Rectal smooth muscle tissue (tissue), 1 donor: Measurements from ENCODE around the gene STRN3.
"Not testable (repeated sequence)": the region's sequence is repeated elsewhere in the genome, so short reads cannot be mapped to it uniquely, and the experiment has no call there.

Source experiments
- H3K27ac ChIP-seq: one replicate; pipeline ENCODE4 v1.7.0; 2013; ENCODE audit warnings: low read depth, low read length, inconsistent platforms
- H3K27me3 ChIP-seq: one replicate; pipeline ENCODE4 v1.7.0; 2013; ENCODE audit warnings: low read length; ENCODE audit not compliant: control insufficient read depth, insufficient read depth
- H3K36me3 ChIP-seq: one replicate; pipeline ENCODE4 v1.7.0; 2013; ENCODE audit warnings: low read length; ENCODE audit not compliant: control insufficient read depth, insufficient read depth
- H3K4me1 ChIP-seq: one replicate; pipeline ENCODE4 v1.7.0; 2013; ENCODE audit warnings: low read length; ENCODE audit not compliant: control insufficient read depth, insufficient read depth
- H3K4me3 ChIP-seq: one replicate; pipeline ENCODE4 v1.7.0; 2013; ENCODE audit warnings: low read length
- H3K9ac ChIP-seq: one replicate; pipeline ENCODE4 v1.7.0; 2013; ENCODE audit warnings: low read length

Gene STRN3

DNA sequence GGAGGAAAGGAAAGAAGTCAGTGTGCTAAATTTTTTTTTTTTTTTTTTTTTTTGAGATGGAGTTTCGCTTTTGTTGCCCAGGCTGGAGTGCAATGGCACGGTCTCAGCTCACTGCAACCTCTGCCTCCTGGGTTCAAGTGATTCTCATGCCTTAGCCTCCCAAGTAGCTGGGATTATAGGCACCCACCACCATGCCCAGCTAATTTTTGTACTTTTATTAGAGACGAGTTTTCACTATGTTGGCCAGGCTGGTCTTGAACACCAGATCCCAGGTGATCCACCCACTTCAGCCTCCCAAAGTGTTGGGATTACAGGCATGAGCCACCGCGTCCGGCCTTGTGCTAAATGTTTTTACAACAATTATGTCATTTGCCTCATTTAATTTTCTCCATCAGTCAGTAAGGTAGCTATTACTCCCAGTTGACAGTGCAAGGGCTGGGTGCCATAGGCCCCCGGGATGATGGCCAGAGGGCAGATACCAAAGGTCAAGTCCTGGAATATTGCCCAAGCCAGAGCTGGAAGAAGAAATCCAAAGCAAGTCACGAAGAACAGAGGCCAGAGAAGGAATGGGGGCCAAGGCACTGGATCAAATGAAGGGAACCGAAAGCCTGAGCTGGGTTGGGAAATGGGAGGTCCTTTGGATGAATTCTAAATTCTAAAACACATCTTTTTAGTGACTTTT lies 26.9 kb upstream of the STRN3 start:
- not testable (repeated sequence) for H3K9ac ChIP-seq, H3K4me3 ChIP-seq, H3K27me3 ChIP-seq, H3K36me3 ChIP-seq, H3K4me1 ChIP-seq, H3K27ac ChIP-seq

DNA sequence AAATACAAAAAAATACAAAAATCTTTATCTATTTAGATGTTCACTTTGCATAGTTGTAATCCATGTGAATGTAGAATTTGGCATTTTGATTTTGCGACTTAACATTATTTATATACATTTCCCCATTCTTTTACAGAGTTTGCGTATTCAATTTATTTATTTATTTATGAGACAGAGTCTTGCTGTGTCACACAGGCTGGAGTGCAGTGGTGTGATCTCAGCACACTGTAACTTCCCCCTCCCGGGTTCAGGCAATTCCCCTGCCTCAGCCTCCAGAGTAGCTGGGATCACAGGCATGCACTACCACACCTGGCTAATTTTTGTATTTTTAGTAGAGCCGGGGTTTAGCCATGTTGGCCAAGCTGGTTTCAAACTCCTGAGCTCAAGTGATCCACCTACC lies 25.3 kb upstream of the STRN3 start:
- Histone ChIP-seq H3K4me1 (peaks cover 3% of the 10 kb centered on the region), H3K27me3 (no peaks in the 10 kb centered on the region), H3K4me3 (no peak overlapping the region), H3K36me3 (no peaks in the 10 kb centered on the region), H3K27ac (no peak overlapping the region), H3K9ac (no peak overlapping the region)

DNA sequence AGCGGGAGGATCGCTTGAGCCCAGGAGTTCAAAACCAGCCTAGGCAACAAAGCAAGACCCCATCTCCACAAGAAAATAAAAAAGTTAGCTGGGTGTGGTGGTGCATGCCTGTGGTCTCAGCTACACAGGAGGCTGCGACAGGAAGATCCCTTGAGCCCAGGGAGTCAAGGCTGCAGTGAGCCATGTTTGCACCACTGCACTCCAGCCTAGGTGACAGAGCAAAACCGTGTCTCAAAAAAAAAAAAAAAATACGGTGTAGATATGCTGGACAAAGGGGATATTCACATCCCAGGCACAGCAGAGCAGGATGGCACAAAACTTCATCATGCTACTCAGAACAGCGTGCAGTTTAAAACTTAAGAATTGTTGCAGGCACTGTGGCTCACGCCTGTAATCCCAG lies 24.8 kb upstream of the STRN3 start:
- Histone ChIP-seq H3K27me3 (no peaks in the 10 kb centered on the region), H3K36me3 (no peaks in the 10 kb centered on the region), H3K9ac (no peak overlapping the region), H3K27ac (no peak overlapping the region), H3K4me3 (no peak overlapping the region), H3K4me1 (peaks cover 3% of the 10 kb centered on the region)

DNA sequence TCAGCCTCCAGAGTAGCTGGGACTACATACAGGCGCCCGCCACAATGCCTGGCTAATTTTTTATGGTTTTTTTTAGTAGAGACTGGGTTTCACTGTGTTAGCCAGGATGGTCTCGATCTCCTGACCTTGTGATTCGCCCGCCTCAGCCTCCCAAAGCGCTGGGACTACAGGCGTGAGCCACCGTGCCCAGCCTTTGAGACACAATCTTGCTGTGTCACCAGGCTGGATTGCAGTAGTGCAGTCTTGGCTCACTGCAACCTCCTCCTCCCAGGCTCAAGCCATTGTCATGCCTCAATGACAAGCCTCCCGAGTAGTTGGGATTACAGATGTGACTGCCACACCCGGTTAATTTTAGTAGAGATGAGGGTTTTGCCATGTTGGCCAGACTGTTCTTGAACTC lies 21.3 kb upstream of the STRN3 start:
- Histone ChIP-seq H3K27me3 (no peaks in the 10 kb centered on the region), H3K9ac (no peak overlapping the region), H3K4me1 (peaks cover 3% of the 10 kb centered on the region), H3K27ac (no peak overlapping the region), H3K36me3 (no peaks in the 10 kb centered on the region), H3K4me3 (no peak overlapping the region)

DNA sequence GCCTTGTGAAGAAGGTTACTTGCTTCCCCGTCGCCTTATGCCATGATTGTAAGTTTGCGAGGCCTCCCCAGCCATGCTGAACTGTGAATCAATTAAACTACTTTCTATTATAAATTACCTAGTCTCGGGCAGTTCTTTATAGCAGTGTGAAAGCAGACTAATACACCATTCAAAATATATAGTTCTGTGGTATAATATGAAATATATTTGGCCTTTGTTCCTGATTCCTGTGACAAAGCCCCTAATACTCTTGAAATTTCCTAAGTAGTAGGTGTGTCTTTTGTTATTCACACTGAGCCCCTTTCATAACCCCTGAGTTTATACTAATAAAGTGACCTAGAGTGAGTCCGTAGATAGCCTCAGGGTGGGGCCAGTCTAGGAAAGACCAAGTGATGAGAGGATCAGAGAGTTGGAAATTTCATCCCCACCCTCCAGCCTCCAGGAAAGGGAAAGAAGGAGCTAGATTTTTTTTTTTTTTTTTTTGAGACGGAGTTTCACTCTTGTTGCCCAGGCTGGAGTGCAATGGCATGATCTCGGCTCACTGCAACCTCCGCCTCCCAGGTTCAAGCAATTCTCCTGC lies 19.4 kb upstream of the STRN3 start:
- Histone ChIP-seq H3K4me1 (peaks cover 3% of the 10 kb centered on the region), H3K27ac (no peak overlapping the region), H3K36me3 (no peaks in the 10 kb centered on the region), H3K4me3 (no peak overlapping the region), H3K27me3 (no peaks in the 10 kb centered on the region), H3K9ac (no peak overlapping the region)

DNA sequence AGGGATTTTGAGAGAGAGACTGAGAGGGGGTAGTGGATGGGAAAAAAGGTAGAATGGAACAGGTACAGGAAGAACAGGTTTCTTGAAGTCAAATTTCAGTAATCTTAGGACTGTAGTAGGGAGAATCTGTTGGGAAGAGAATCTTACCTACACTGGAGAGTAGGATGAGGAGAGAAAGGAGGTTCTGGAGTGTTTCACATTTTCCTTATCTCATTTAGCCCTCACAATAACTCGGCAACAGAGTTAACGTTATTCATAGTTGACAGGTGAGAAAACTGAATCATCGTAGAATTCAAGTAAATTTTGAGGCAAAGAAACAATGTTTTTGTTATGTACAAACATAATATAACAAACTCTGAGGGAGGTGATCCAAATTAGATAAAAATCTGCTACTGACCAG lies 17.2 kb upstream of the STRN3 start:
- Histone ChIP-seq H3K27ac (no peak overlapping the region), H3K9ac (no peak overlapping the region), H3K4me3 (no peak overlapping the region), H3K4me1 (no peaks in the 10 kb centered on the region), H3K27me3 (no peaks in the 10 kb centered on the region), H3K36me3 (no peaks in the 10 kb centered on the region)

DNA sequence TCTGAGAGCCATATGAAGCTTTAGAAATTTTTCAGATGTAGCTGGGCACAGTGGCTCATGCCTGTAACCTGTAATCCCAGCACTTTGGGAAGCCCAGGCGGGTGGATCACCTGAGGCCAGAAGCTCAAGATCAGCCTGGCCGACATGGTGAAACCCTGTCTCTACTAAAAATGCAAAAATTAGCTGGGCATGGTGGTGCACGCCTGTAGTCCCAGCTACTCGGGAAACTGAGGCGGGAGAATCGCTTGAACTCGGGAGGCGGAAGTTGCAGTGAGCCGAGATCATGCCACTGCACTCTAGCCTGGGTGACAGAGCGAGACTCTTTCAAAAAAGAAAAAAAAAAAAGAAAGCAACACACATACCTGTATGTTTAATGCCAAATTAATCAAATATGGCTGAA lies 16.7 kb upstream of the STRN3 start:
- not testable (repeated sequence) for H3K9ac ChIP-seq, H3K4me1 ChIP-seq, H3K4me3 ChIP-seq, H3K36me3 ChIP-seq, H3K27me3 ChIP-seq, H3K27ac ChIP-seq

DNA sequence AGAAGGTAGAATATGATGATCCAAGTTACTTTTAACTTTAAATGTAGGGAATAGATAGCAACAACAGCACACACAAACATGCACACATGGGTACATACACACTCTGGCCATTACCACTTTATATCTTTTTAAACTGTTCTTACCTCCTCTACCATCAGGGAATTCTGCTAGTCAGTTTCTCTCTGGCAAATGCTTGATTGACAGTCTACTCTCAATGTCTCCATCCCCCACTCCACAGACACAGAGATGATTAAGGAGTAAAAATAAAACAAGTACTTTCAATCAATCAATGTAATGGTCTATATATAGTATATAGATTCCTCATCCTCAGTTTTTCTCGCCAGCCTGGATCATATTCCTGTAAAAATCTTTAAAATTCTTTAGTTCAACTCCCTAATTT lies 16.1 kb upstream of the STRN3 start:
- no peak overlapping the region for H3K4me3 ChIP-seq
- no peaks in the 10 kb centered on the region for H3K27me3 ChIP-seq
- no peaks in the 10 kb centered on the region for H3K36me3 ChIP-seq
- no peaks in the 10 kb centered on the region for H3K4me1 ChIP-seq
- H3K27ac ChIP-seq, result no peak overlapping the region
- H3K9ac ChIP-seq, result no peak overlapping the region

DNA sequence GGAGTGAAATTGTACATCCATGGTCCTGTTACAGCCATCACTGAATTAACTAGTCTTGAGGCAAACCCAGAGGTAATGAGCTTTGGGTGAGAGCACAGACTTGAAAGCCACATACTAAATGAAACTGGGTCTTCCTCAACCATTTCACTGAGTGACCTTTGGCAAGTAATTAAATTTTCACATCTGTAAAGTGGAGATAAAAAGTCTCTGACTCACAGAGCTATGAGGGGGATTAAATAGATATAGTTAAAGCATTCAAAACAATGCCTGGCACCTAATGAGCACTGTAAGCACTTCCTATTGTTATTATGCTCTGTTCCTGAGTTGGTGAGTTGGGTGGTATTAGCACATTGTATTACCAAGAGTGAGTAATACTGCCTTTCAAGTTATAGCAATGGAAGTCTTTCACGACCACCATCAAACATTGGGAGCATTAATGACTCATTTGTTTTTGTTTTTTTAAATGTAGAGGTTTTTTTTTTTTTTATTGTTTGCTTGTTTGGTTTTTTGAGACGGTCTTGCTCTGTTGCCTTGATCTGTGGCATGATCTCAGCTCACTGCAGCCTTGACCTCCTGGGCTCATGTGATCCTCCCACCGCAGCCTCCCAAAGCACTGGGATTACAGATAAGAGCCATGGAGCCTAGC lies 12.5 kb upstream of the STRN3 start:
- H3K36me3 ChIP-seq, result no peaks in the 10 kb centered on the region

DNA sequence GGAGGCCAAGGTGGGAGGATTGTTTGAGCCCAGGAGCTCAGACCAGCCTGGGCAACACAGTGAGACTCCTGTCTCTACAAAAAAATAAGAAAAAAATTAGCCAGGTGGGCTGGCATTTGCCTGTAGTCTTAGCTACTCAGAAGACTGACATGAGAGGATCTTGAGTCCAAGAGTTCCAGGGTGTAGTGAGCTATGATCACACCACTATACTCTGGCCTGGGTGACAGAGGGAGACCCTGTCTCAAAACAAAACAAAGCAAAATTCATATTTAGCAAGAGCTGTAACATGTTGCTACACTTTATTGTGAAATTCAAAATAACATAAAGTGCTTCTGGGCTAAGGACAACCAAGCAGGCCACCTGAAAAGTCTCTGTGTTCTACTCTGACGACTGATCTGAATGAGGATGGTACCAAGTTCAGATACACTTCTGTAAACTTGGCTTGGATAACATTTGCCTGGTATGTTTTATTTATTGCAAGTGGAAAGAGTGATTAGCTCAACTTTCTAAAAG lies 11.6 kb upstream of the STRN3 start:
- no peak overlapping the region for H3K9ac ChIP-seq
- H3K27ac ChIP-seq, result no peak overlapping the region
- no peaks in the 10 kb centered on the region for H3K27me3 ChIP-seq
- H3K36me3 ChIP-seq, result no peaks in the 10 kb centered on the region
- H3K4me1 ChIP-seq, result peaks cover 8% of the 10 kb centered on the region
- no peak overlapping the region for H3K4me3 ChIP-seq

More for the DNA sequence above, 12.5 kb upstream of the STRN3 start:
- Histone ChIP-seq H3K27me3 (no peaks in the 10 kb centered on the region), H3K4me1 (peaks cover under 1% of the 10 kb centered on the region), H3K4me3 (no peak overlapping the region), H3K9ac (no peak overlapping the region), H3K27ac (no peak overlapping the region)

DNA sequence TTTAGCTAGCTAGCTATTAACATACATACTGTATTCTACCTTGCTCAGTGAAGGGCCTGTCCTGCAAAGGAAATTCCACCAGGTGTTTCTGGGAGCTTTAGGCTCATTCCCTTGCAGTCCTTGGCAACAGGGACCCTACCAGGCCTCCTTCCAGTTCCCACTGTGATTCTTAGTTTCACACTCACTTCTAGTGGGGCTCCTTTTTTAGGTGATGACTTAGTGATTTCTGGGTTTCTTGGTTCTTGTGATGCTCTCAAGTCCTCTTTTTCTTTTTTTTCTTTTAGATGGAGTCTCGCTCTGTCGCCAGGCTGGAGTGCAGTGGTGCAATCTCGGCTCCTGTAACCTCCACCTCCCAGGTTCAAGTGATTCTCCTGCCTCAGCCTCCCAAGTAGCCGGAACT lies 10.4 kb upstream of the STRN3 start:
- Histone ChIP-seq H3K9ac (no peak overlapping the region), H3K27me3 (no peaks in the 10 kb centered on the region), H3K36me3 (no peaks in the 10 kb centered on the region), H3K4me3 (no peak overlapping the region), H3K27ac (no peak overlapping the region), H3K4me1 (peaks cover 11% of the 10 kb centered on the region)

DNA sequence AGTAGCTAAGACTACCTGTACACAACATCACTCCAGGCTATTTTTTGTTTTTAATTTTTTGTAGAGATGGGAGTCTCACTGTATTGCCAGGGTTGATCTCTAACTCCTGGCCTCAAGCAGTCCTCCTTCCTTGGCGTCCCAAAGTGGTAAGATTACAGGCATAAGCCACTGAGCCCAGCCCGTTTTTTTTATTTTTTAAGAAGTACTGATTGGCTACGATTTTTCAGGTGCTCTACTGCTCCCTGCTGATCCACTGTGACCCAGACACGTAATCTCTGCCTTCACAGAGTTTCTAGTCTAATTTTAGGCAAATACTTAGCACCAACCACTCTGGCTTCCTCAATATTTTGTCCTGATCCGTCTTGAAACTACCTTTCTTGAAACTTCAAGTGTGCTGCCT lies 4.3 kb upstream of the STRN3 start:
- Histone ChIP-seq H3K9ac (no peak overlapping the region), H3K27ac (no peak overlapping the region), H3K4me1 (peaks cover 11% of the 10 kb centered on the region), H3K27me3 (no peaks in the 10 kb centered on the region), H3K4me3 (no peak overlapping the region), H3K36me3 (no peaks in the 10 kb centered on the region)
